PFSK-1 (cell line): ENCODE measurements around the gene HDAC6.

ENCODE experiments used
- FOXP2 ChIP-seq: optimal IDR thresholded peaks from 2 replicates; pipeline ENCODE3; 2011; ENCODE audit warnings: borderline replicate concordance, control low read depth, inconsistent platforms; ENCODE audit not compliant: insufficient read depth; ENCODE audit errors: extremely low read length, extremely low read depth
- POLR2AphosphoS5 ChIP-seq: IDR thresholded peaks from 2 replicates; pipeline ENCODE4 v1.6.1; 2012; ENCODE audit warnings: low read depth, mild to moderate bottlenecking, control low read depth, low read length, moderate library complexity
- REST ChIP-seq, 2 experiments: IDR thresholded peaks; 2 replicates each; pipeline versions ENCODE4 v1.6.1 to v1.8.0; 2011 to 2012; ENCODE audit warnings: low read depth in 2 of 2, low read length in 2 of 2, control low read depth in 1 of 2, inconsistent platforms in 1 of 2, mild to moderate bottlenecking in 1 of 2, moderate library complexity in 1 of 2; ENCODE audit not compliant: insufficient read depth in 1 of 2
- SIN3A ChIP-seq: IDR thresholded peaks from 2 replicates; pipeline ENCODE4 v1.6.1; 2012; ENCODE audit warnings: mild to moderate bottlenecking, low read length, moderate library complexity, borderline replicate concordance; ENCODE audit not compliant: insufficient read depth
- TAF1 ChIP-seq: IDR thresholded peaks from 2 replicates; pipeline ENCODE4 v1.6.1; 2012; ENCODE audit warnings: low read length, control low read depth, borderline replicate concordance; ENCODE audit not compliant: insufficient read depth

The HDAC6 gene

GRCh38 chrX:48786825-48787504, 14.9 kb upstream of the HDAC6 start:
- TF ChIP-seq POLR2AphosphoS5 = no peak
- no peak for TF ChIP-seq TAF1
- no peak for TF ChIP-seq REST (IDR thresholded peaks at IDR 0.05; ENCODE audit: insufficient read depth in 1 of 2, low read depth in 2 of 2, low read length in 2 of 2)

GRCh38 chrX:48787505-48788443, 14.1 kb upstream of the HDAC6 start:
- TF ChIP-seq REST (IDR thresholded peaks at IDR 0.05; ENCODE audit: insufficient read depth in 1 of 2, low read depth in 2 of 2, low read length in 2 of 2) (no peak), POLR2AphosphoS5 (no peak), FOXP2 (no peak), TAF1 (no peak), SIN3A (no peak)

- TF ChIP-seq FOXP2 (no peak), SIN3A (no peak), REST (IDR thresholded peaks at IDR 0.05; ENCODE audit: insufficient read depth in 1 of 2, low read depth in 2 of 2, low read length in 2 of 2) (no peak), TAF1 (no peak), POLR2AphosphoS5 (no peak)
These were observed 12.3 kb upstream of the HDAC6 start for GRCh38 chrX:48789366-48790220.

- no peak for TF ChIP-seq POLR2AphosphoS5
- TF ChIP-seq TAF1 = no peak
- no peak for TF ChIP-seq SIN3A
- TF ChIP-seq REST (IDR thresholded peaks at IDR 0.05; ENCODE audit: insufficient read depth in 1 of 2, low read depth in 2 of 2, low read length in 2 of 2) = no peak
- no peak for TF ChIP-seq FOXP2
These were observed 11.4 kb upstream of the HDAC6 start for GRCh38 chrX:48790477-48790876.
